K562 (cell line): ENCODE results near the gene OXTR. TPM values are rescaled to one million over a fixed set of nuclear protein-coding genes. Genes with fewer than 3 reads are reported as not detected.

Experiments
- ATAC-seq: fragments of 200-7000 bp; cut with Tn5 transposase; 3 replicates; pipeline ENCODE4 v1.9.1; 2020; ENCODE audit warnings: moderate library complexity
- BruUV-seq: library from RNA; stranded (reverse); fragments of 400-500 nt; replicated peaks from 2 replicates; lab custom pipeline; 2021; lab: Mats Ljungman, UMichigan
- CTCF ChIA-PET: fragments of 300-600 bp; formaldehyde crosslinking; extraction: SDS; loops from one replicate; lab custom pipeline; 2021; ENCODE audit warnings: low intra/inter-chr PET ratio; lab: Yijun Ruan, JAX
- POLR2A ChIA-PET: fragments of 300-600, 350-650 bp; sonication (Branson Sonifier 250); formaldehyde crosslinking; extraction: SDS; loops from one replicate; lab custom pipeline; 2021; ENCODE audit warnings: antibody characterized with exemption, inconsistent platforms; lab: Yijun Ruan, JAX
- DNase-seq, 4 experiments: peaks; one replicate each; pipeline versions ENCODE4 v3.0.0 to v3.0.0-alpha.2; 2011 to 2018; ENCODE audit warnings: low spot score in 3 of 4, mixed read lengths in 3 of 4; ENCODE audit errors: extremely low read depth in 1 of 4
- FAIRE-seq: peaks from 2 replicates; lab custom pipeline; 2011; peaks lifted over from hg19 to GRCh38; lab: Jason Lieb, UNC
- H2AFZ ChIP-seq: 2 replicates; pipeline ENCODE4 v1.6.0; 2011; ENCODE audit warnings: low read depth, low read length, control low read depth, inconsistent platforms
- H3K27ac ChIP-seq: fragments of 200-600 bp; 3 replicates; pipeline ENCODE4 v1.8.0; 2011; ENCODE audit warnings: low read depth, mild to moderate bottlenecking, control low read depth, inconsistent platforms, low read length, moderate library complexity, mixed read lengths; ENCODE audit errors: extremely low read depth
- H3K27me3 ChIP-seq, 2 experiments: fragments of 300-600 bp in 1 of 2; 2 replicates in 1 of 2; 3 replicates in 1 of 2; pipeline versions ENCODE4 v1.6.0 to v1.8.0; 2011; ENCODE audit warnings: inconsistent platforms in 2 of 2, low read length in 2 of 2, mild to moderate bottlenecking in 1 of 2, mixed read lengths in 1 of 2, moderate library complexity in 1 of 2; ENCODE audit not compliant: control insufficient read depth in 2 of 2, insufficient read depth in 2 of 2
- H3K36me3 ChIP-seq: fragments of 300-600 bp; 3 replicates; pipeline ENCODE4 v1.8.0; 2011; ENCODE audit warnings: mild to moderate bottlenecking, low read length, inconsistent platforms; ENCODE audit not compliant: control insufficient read depth, insufficient read depth
- H3K4me1 ChIP-seq, 2 experiments: fragments of 200-600 bp in 1 of 2; replicated peaks in 1 of 2; 2 replicates in 1 of 2; 3 replicates in 1 of 2; pipeline versions ENCODE4 v1.5.1 to v1.8.0; 2011; ENCODE audit warnings: inconsistent platforms in 2 of 2, low read length in 2 of 2, mild to moderate bottlenecking in 1 of 2, mixed read lengths in 1 of 2, moderate library complexity in 1 of 2; ENCODE audit not compliant: control insufficient read depth in 2 of 2, insufficient read depth in 2 of 2
- H3K4me2 ChIP-seq: 2 replicates; pipeline ENCODE4 v1.6.1; 2011; ENCODE audit warnings: low read length, control low read depth, inconsistent platforms, mixed read lengths; ENCODE audit not compliant: insufficient read depth
- H3K4me3 ChIP-seq: fragments of 200-600 bp; sonication (generic), shearing (Covaris generic); 2 replicates; pipeline ENCODE4 v1.5.1; 2016; ENCODE audit warnings: control low read depth, inconsistent platforms
- H3K79me2 ChIP-seq: fragments of 200-600 bp; 3 replicates; pipeline ENCODE4 v1.8.0; 2011; ENCODE audit warnings: low read length, inconsistent platforms; ENCODE audit not compliant: control insufficient read depth, insufficient read depth
- H3K9ac ChIP-seq, 2 experiments: 2 replicates each; pipeline versions ENCODE4 v1.6.0 to v1.6.1; 2011; ENCODE audit warnings: low read depth in 2 of 2, low read length in 2 of 2, control low read depth in 1 of 2, inconsistent platforms in 1 of 2, mild to moderate bottlenecking in 1 of 2, mixed read lengths in 1 of 2; ENCODE audit not compliant: insufficient read depth in 1 of 2
- H3K9me1 ChIP-seq: one replicate; pipeline ENCODE4 v1.6.0; 2011; ENCODE audit warnings: inconsistent platforms, mild to moderate bottlenecking, low read length, moderate library complexity; ENCODE audit not compliant: control insufficient read depth, insufficient read depth
- H3K9me3 ChIP-seq: replicated peaks from 2 replicates; pipeline ENCODE4 v1.5.1; 2011; ENCODE audit warnings: low read depth, low read length, inconsistent platforms; ENCODE audit not compliant: control insufficient read depth, insufficient read depth
- H4K20me1 ChIP-seq: replicated peaks from 2 replicates; pipeline ENCODE4 v1.6.1; 2011; ENCODE audit warnings: low read length, inconsistent platforms, mixed read lengths; ENCODE audit not compliant: control insufficient read depth, insufficient read depth
- CREM ChIP-seq: IDR thresholded peaks from 2 replicates; pipeline ENCODE4 v1.6.1; 2014; ENCODE audit warnings: antibody characterized with exemption, low read depth
- CTCF ChIP-seq, 3 experiments: IDR thresholded peaks in 2 of 3; conservative IDR thresholded peaks in 1 of 3; 2 replicates each; pipeline ENCODE4 v1.5.1; 2011 to 2012; ENCODE audit warnings: low read length in 3 of 3, mild to moderate bottlenecking in 3 of 3, control low read depth in 2 of 3, improper control_type of control experiment in 1 of 3, inconsistent platforms in 1 of 3, low read depth in 1 of 3, mixed read lengths in 1 of 3, moderate library complexity in 1 of 3; ENCODE audit not compliant: insufficient read depth in 2 of 3
- ELF2 ChIP-seq: fragments of 250-450 bp; sonication (Bioruptor Pico); IDR thresholded peaks from 2 replicates; pipeline ENCODE4 v1.5.0; 2021; ENCODE audit warnings: mild to moderate bottlenecking
- FOXP1 ChIP-seq: sonication (generic); formaldehyde crosslinking; IDR thresholded peaks from 2 replicates; pipeline ENCODE4 v1.8.0; 2022; ENCODE audit warnings: mild to moderate bottlenecking, missing genetic modification reagents
- HNRNPUL1 ChIP-seq: fragments of 200-400 bp; formaldehyde crosslinking; IDR thresholded peaks from 2 replicates; pipeline ENCODE4 v1.6.1; 2017; ENCODE audit warnings: low read length
- KAT2B ChIP-seq: IDR thresholded peaks from one replicate; pipeline ENCODE4 v1.6.1; 2012; ENCODE audit warnings: low read depth, mild to moderate bottlenecking, control low read depth, inconsistent platforms, low read length, moderate library complexity
- KLF16 ChIP-seq: IDR thresholded peaks from 2 replicates; pipeline ENCODE4 v1.6.1; 2016; ENCODE audit warnings: antibody characterized with exemption
- NBN ChIP-seq: fragments of 450-650 bp; IDR thresholded peaks from 2 replicates; pipeline ENCODE4 v1.6.1; 2016; ENCODE audit warnings: low read depth, mild to moderate bottlenecking
- NFIC ChIP-seq: fragments of 450-650 bp; IDR thresholded peaks from 2 replicates; pipeline ENCODE4 v1.6.1; 2017; ENCODE audit warnings: mild to moderate bottlenecking, inconsistent platforms
- NFYB ChIP-seq: IDR thresholded peaks from 2 replicates; pipeline ENCODE4 v1.6.1; 2011; ENCODE audit warnings: mild to moderate bottlenecking, moderate library complexity; ENCODE audit not compliant: insufficient read length; ENCODE audit errors: extremely low read depth
- RBFOX2 ChIP-seq: fragments of 200-400 bp; formaldehyde crosslinking; IDR thresholded peaks from 2 replicates; pipeline ENCODE4 v1.6.1; 2017; ENCODE audit warnings: low read depth, mild to moderate bottlenecking, low read length, moderate library complexity
- SMARCB1 ChIP-seq: IDR thresholded peaks from 2 replicates; pipeline ENCODE4 v1.6.1; 2011; ENCODE audit warnings: improper control_type of control experiment, low read depth; ENCODE audit not compliant: insufficient read length
- SMC3 ChIP-seq: conservative IDR thresholded peaks from 2 replicates; pipeline ENCODE4 v1.6.1; 2011; ENCODE audit warnings: low read depth, low read length, improper control_type of control experiment; ENCODE audit not compliant: insufficient read depth
- TRIM24 ChIP-seq, 2 experiments: fragments of 450-650 bp; IDR thresholded peaks; 2 replicates each; pipeline ENCODE4 v1.6.1; 2016
- VEZF1 ChIP-seq: fragments of 200-800 bp; sonication (Bioruptor generic); IDR thresholded peaks from 2 replicates; pipeline ENCODE4 v1.6.1; 2017; ENCODE audit warnings: missing genetic modification characterization, missing compliant biosample characterization
- ZC3H11A ChIP-seq: IDR thresholded peaks from 2 replicates; pipeline ENCODE4 v1.6.1; 2012; ENCODE audit warnings: low read depth, low read length, improper control_type of control experiment
- ZNF280A ChIP-seq: fragments of 450-650 bp; IDR thresholded peaks from 2 replicates; pipeline ENCODE4 v1.6.1; 2018; ENCODE audit warnings: mild to moderate bottlenecking, low read depth; ENCODE audit not compliant: partially characterized antibody
- WGBS: fragments of 100-300 bp; shearing (Covaris generic); methylation state at CpG from one replicate; pipeline ENCODE4 v1.1.6; 2016; ENCODE audit warnings: low coverage, mixed read lengths; ENCODE audit not compliant: insufficient coverage; ENCODE audit errors: missing lambda C conversion rate; 5-methylcytosine and 5-hydroxymethylcytosine counted together
- in situ Hi-C: fragments of 300-500 bp; cut with MboI; formaldehyde crosslinking; loops from 4 replicates; pipeline ENCODE4 v1.15.0; 2018; ENCODE audit warnings: inconsistent platforms, mixed read lengths
- intact Hi-C: fragments of 100-400 bp; cut with micrococcal nuclease; formaldehyde crosslinking; loops from 2 replicates; pipeline ENCODE4 v1.14.2; 2022
- polyA plus RNA-seq, 8 experiments: library from polyadenylated mRNA; depleted of rRNA in 4 of 8; stranded (reverse) in 5 of 8; unstranded in 3 of 8; fragments of >200 nt; fragmentation: Nextera tagmentation in 2 of 8; fragmentation: Illumina TruSeq in 1 of 8; extraction: Ambion mirVana in 2 of 8; extraction: Trizol in 1 of 8; gene quantifications; 2 replicates each; pipeline versions ENCODE4 v1.2.1 to v1.2.3, GENCODE V29; 2011 to 2014; ENCODE audit warnings: inconsistent platforms in 1 of 8, missing spikeins in 1 of 8
- total RNA-seq, 7 experiments: library from RNA; depleted of rRNA in 6 of 7; stranded (reverse); fragments of >200 nt in 6 of 7; fragmentation: Illumina TruSeq in 2 of 7; extraction: Trizol in 2 of 7; gene quantifications; 2 replicates each; pipeline versions ENCODE4 v1.2.1 to v1.2.3, GENCODE V29; 2011 to 2021; ENCODE audit warnings: low replicate concordance in 1 of 7

The OXTR gene
- total and polyA plus RNA-seq, 9 of the 15 experiments (the other 6 are each of a cell fraction or from before 2014, with no cell fraction given): 0.14 to 1.3 (median 0.80) TPM

GRCh38 chr3:8713901-8714759 is 55.3 kb downstream of the OXTR start:
- CTCF ChIA-PET: no interaction called here
- 12% methylated on average over 13 of the region's 14 CpGs for WGBS
- no peaks in the 10 kb centered on the region for H3K9me3 ChIP-seq
- no peaks in the 10 kb centered on the region for H3K9me1 ChIP-seq
- H4K20me1 ChIP-seq: no peaks in the 10 kb centered on the region
- ATAC-seq (peak; percentile 99), FAIRE-seq (peak; percentile 93), DNase-seq (peak; percentile 53 to 70 (median 68))
- H3K4me3 ChIP-seq: no peak overlapping the region
- H3K27me3 ChIP-seq: peaks cover 3 to 62% of the 10 kb centered on the region in 2 experiments; a peak in 4 of 5 replicates
- POLR2A ChIA-PET: interaction anchor here (0.6 to 1.0 kb wide), 3 partner anchors 10 to 391 kb away, joined by 3 to 5 read pairs (median 3); no protein-coding TSS in a partner anchor
- H3K4me2 ChIP-seq: no peak overlapping the region
- no TSS peak for BruUV-seq
- H3K4me1 ChIP-seq: no peaks in the 10 kb centered on the region
- no peak overlapping the region for H3K27ac ChIP-seq
- H3K79me2 ChIP-seq: no peaks in the 10 kb centered on the region
- no peaks in the 10 kb centered on the region for H3K36me3 ChIP-seq
- in situ Hi-C loops (no loop called here), intact Hi-C loops (no loop called here)
- no peak overlapping the region for H2AFZ ChIP-seq
- H3K9ac ChIP-seq: no peak overlapping the region
- TF ChIP-seq NFIC: no peak
- no peak for TF ChIP-seq KAT2B
- TF ChIP-seq ZC3H11A: no peak
- no peak for TF ChIP-seq HNRNPUL1
- TF ChIP-seq NFYB: no peak
- TF ChIP-seq VEZF1: no peak
- TF ChIP-seq KLF16: 0 out of 2 replicates have a peak, but pooled peaks have one; percentile 16
- no peak for TF ChIP-seq CREM
- no peak for TF ChIP-seq FOXP1 (CRISPR knock-in tag)
- no peak for TF ChIP-seq RBFOX2
- TF ChIP-seq NBN: no peak
- no peak for TF ChIP-seq SMARCB1
- no peak for TF ChIP-seq TRIM24 (IDR thresholded peaks at IDR 0.05)
- TF ChIP-seq ZNF280A: no peak
- TF ChIP-seq SMC3: peak; percentile 40; the same call in 1 of the 2 replicates
- TF ChIP-seq ELF2 (CRISPR knock-in tag): no peak
- TF ChIP-seq CTCF (IDR thresholded peaks at IDR 0.05 in 2 of 3, conservative IDR thresholded peaks at IDR 0.05 in 1 of 3; ENCODE audit: insufficient read depth in 2 of 3, low read depth in 1 of 3, low read length in 3 of 3): peak; percentile 80 to 89 (median 82)
